CD8-positive, alpha-beta memory T cell (primary cell): Measurements from ENCODE around the gene RAD9B. TPM values are rescaled to one million over a fixed set of nuclear protein-coding genes. Genes with fewer than 3 reads are reported as not detected.

Experiments used
- CTCF ChIA-PET: fragments of 350-600 bp; sonication (Branson Sonifier 250); formaldehyde crosslinking; loops from one replicate; lab custom pipeline; 2021; ENCODE audit warnings: antibody characterized with exemption; lab: Charles Lee
- POLR2A ChIA-PET: fragments of 350-600 bp; sonication (Branson Sonifier 250); formaldehyde crosslinking; loops from one replicate; lab custom pipeline; 2021; ENCODE audit warnings: antibody characterized with exemption; lab: Charles Lee
- DNase-seq, 5 donors: peaks; one replicate each; pipeline versions ENCODE4 v3.0.0 to v3.0.0-alpha.2; 2020 to 2022; ENCODE audit warnings: mixed read lengths in 1 of 5
- H3K27ac ChIP-seq: one replicate; pipeline ENCODE4 v1.7.0; 2013; ENCODE audit warnings: low read depth, mild to moderate bottlenecking, low read length, moderate library complexity
- H3K27me3 ChIP-seq: 2 replicates; pipeline ENCODE4 v1.7.0; 2013; ENCODE audit warnings: low read length, mild to moderate bottlenecking; ENCODE audit not compliant: insufficient read depth, poor library complexity, severe bottlenecking
- H3K36me3 ChIP-seq: 2 replicates; pipeline ENCODE4 v1.7.0; 2013; ENCODE audit warnings: mild to moderate bottlenecking, low read length, moderate library complexity; ENCODE audit not compliant: insufficient read depth
- H3K4me1 ChIP-seq: 2 replicates; pipeline ENCODE4 v1.7.0; 2013; ENCODE audit warnings: mild to moderate bottlenecking, low read length, moderate library complexity; ENCODE audit not compliant: insufficient read depth
- H3K4me3 ChIP-seq: 2 replicates; pipeline ENCODE4 v1.7.0; 2013; ENCODE audit warnings: mild to moderate bottlenecking, low read length
- H3K9me3 ChIP-seq: 2 replicates; pipeline ENCODE4 v1.7.0; 2013; ENCODE audit warnings: mild to moderate bottlenecking, low read length
- H3K27ac Mint-ChIP-seq, 8 donors: one replicate each; pipeline ENCODE4 v1.8.0; 2020 to 2021; ENCODE audit warnings: mixed read lengths in 8 of 8, mild to moderate bottlenecking in 6 of 8, inconsistent platforms in 3 of 8, moderate library complexity in 3 of 8
- H3K27me3 Mint-ChIP-seq, 2 donors: one replicate each; pipeline ENCODE4 v1.8.0; 2020 to 2021; ENCODE audit warnings: mixed read lengths in 2 of 2, mild to moderate bottlenecking in 1 of 2, moderate library complexity in 1 of 2
- H3K36me3 Mint-ChIP-seq, 3 donors: one replicate each; pipeline ENCODE4 v1.8.0; 2020 to 2021; ENCODE audit warnings: mixed read lengths in 3 of 3, inconsistent platforms in 1 of 3, mild to moderate bottlenecking in 1 of 3
- H3K4me1 Mint-ChIP-seq, 3 donors: one replicate each; pipeline ENCODE4 v1.8.0; 2020 to 2021; ENCODE audit warnings: mixed read lengths in 3 of 3, inconsistent platforms in 1 of 3, mild to moderate bottlenecking in 1 of 3
- H3K4me3 Mint-ChIP-seq, 7 donors: one replicate each; pipeline ENCODE4 v1.8.0; 2020 to 2021; ENCODE audit warnings: mixed read lengths in 7 of 7, mild to moderate bottlenecking in 6 of 7, moderate library complexity in 4 of 7, inconsistent platforms in 2 of 7
- H3K9me3 Mint-ChIP-seq, 5 donors: one replicate each; pipeline ENCODE4 v1.8.0; 2020 to 2022; ENCODE audit warnings: mixed read lengths in 5 of 5, mild to moderate bottlenecking in 3 of 5, moderate library complexity in 2 of 5, inconsistent platforms in 1 of 5
- polyA plus RNA-seq: library from polyadenylated mRNA; unstranded; fragments of 300-500 nt; fragmentation: Illumina TruSeq; gene quantifications from one replicate; pipeline ENCODE4 v1.2.3, GENCODE V29; 2021
- total RNA-seq, 2 experiments: library from RNA; stranded (reverse); gene quantifications; one replicate each; pipeline ENCODE4 v1.2.3, GENCODE V29; 2021

Gene RAD9B
- total and polyA plus RNA-seq, 3 experiments from 2014 or later = 0.52 to 1.9 (median 0.74) TPM

GRCh38 chr12:110467847-110468213 lies 34.3 kb upstream of the RAD9B start:
- peak overlapping the region; percentile 93 for H3K4me3 ChIP-seq
- Mint-ChIP-seq H3K9me3 (no peaks in the 10 kb centered on the region), H3K4me3 (peak overlapping the region; percentile 92 to 99 (median 98)), H3K4me1 (peaks cover 18 to 45% (median 37%) of the 10 kb centered on the region in 3 donors), H3K27me3 (peaks cover 0 to 2% of the 10 kb centered on the region in 2 donors), H3K36me3 (peaks cover 4 to 28% (median 9%) of the 10 kb centered on the region in 3 donors), H3K27ac (peak overlapping the region; percentile 82 to 99 (median 98))
- H3K27ac ChIP-seq = peak overlapping the region; percentile 78
- no peak for DNase-seq
- no peaks in the 10 kb centered on the region for H3K27me3 ChIP-seq
- H3K4me1 ChIP-seq = peaks cover 25% of the 10 kb centered on the region
- no peaks in the 10 kb centered on the region for H3K9me3 ChIP-seq
- H3K36me3 ChIP-seq = no peaks in the 10 kb centered on the region
- ChIA-PET CTCF (interaction anchor here (0.6 to 6.5 kb wide), 22 partner anchors 9 to 1606 kb away, joined by 3 to 100 read pairs (median 4); partner anchors contain the start of genes ARPC3, RAD9B and VPS29), POLR2A (interaction anchor here (0.5 to 3.7 kb wide), 10 partner anchors 18 to 274 kb away, joined by 3 to 42 read pairs (median 4); partner anchors contain the start of genes ARPC3, RAD9B and VPS29)

- Histone ChIP-seq H3K4me1 (peaks cover 25% of the 10 kb centered on the region), H3K27me3 (no peaks in the 10 kb centered on the region), H3K4me3 (peak within 1 kb of the TSS; percentile 93), H3K9me3 (no peaks in the 10 kb centered on the region), H3K27ac (peak within 1 kb of the TSS; percentile 78), H3K36me3 (no peaks in the 10 kb centered on the region)
- Mint-ChIP-seq H3K4me1 (peaks cover 18 to 45% (median 37%) of the 10 kb centered on the region in 3 donors), H3K27ac (peak within 1 kb of the TSS; percentile 82 to 99 (median 98)), H3K4me3 (peak within 1 kb of the TSS; percentile 92 to 99 (median 98)), H3K9me3 (no peaks in the 10 kb centered on the region), H3K36me3 (peaks cover 4 to 27% (median 9%) of the 10 kb centered on the region in 3 donors), H3K27me3 (peaks cover 0 to 2% of the 10 kb centered on the region in 2 donors)
- ChIA-PET CTCF (interaction anchor here (0.6 to 6.5 kb wide), 37 partner anchors 9 to 1606 kb away, joined by 3 to 100 read pairs (median 4); partner anchors contain the start of genes ARPC3, RAD9B and VPS29), POLR2A (interaction anchor here (0.5 to 3.7 kb wide), 17 partner anchors 12 to 275 kb away, joined by 3 to 42 read pairs (median 4); partner anchors contain the start of genes ARPC3, HVCN1, RAD9B and TCTN1)
- DNase-seq = peak; percentile 90 to 98 (median 96)
Measured at GRCh38 chr12:110468214-110469048, 33.7 kb upstream of the RAD9B start, which contains the start of the genes FAM216A and GPN3. TSS of gene FAM216A (plus strand) at chr12:110468845. CDS start at chr12:110468876, 31 bp downstream. TSS of gene GPN3 (minus strand) at chr12:110468257. CDS start at chr12:110468203, 54 bp downstream.

GRCh38 chr12:110475426-110475825 lies 26.7 kb upstream of the RAD9B start:
- Mint-ChIP-seq H3K36me3 (peaks cover 0 to 10% (median 0%) of the 10 kb centered on the region in 3 donors), H3K4me1 (peaks cover 0 to 4% (median 3%) of the 10 kb centered on the region in 3 donors), H3K27ac (no peak overlapping the region), H3K4me3 (no peak overlapping the region), H3K9me3 (no peaks in the 10 kb centered on the region), H3K27me3 (no peaks in the 10 kb centered on the region)
- no peak overlapping the region for H3K4me3 ChIP-seq
- no peaks in the 10 kb centered on the region for H3K36me3 ChIP-seq
- no peaks in the 10 kb centered on the region for H3K4me1 ChIP-seq
- no peak overlapping the region for H3K27ac ChIP-seq
- no peaks in the 10 kb centered on the region for H3K27me3 ChIP-seq
- DNase-seq = no peak
- H3K9me3 ChIP-seq = no peaks in the 10 kb centered on the region
- POLR2A ChIA-PET = no interaction called here
- CTCF ChIA-PET = interaction anchor here (1.1 to 1.3 kb wide), 2 partner anchors 26 to 44 kb away, joined by 3 to 4 read pairs; partner anchors contain the start of gene ARPC3

- CTCF ChIA-PET = interaction anchor here (3.5 to 5.5 kb wide), 2 partner anchors 30 to 49 kb away, joined by 20 to 27 read pairs; partner anchors contain the start of genes ARPC3, FAM216A and GPN3
Measured at GRCh38 chr12:110498984-110499706, 3.0 kb upstream of the RAD9B start.

GRCh38 chr12:110501399-110501751 lies 756 bp upstream of the RAD9B start:
- Histone ChIP-seq H3K4me1 (peaks cover 29% of the 10 kb centered on the region), H3K4me3 (peak overlapping the region; percentile 92), H3K27ac (peak overlapping the region; percentile 86), H3K27me3 (no peaks in the 10 kb centered on the region), H3K36me3 (no peaks in the 10 kb centered on the region), H3K9me3 (no peaks in the 10 kb centered on the region)
- ChIA-PET CTCF (interaction anchor here (1.8 to 5.5 kb wide), 3 partner anchors 33 to 100 kb away, joined by 8 to 27 read pairs (median 20); partner anchors contain the start of genes ARPC3, FAM216A and GPN3), POLR2A (interaction anchor here (1.0 to 4.3 kb wide), 3 partner anchors 32 to 242 kb away, joined by 4 to 39 read pairs (median 4); partner anchors contain the start of genes ARPC3, FAM216A, GPN3 and PPP1CC)
- H3K9me3 Mint-ChIP-seq = no peaks in the 10 kb centered on the region
- H3K27me3 Mint-ChIP-seq = peaks cover 0 to 3% of the 10 kb centered on the region in 2 donors
- H3K36me3 Mint-ChIP-seq = peaks cover 0 to 24% (median 0%) of the 10 kb centered on the region in 3 donors
- peak overlapping the region; percentile 96 to 98 (median 97) for H3K27ac Mint-ChIP-seq
- H3K4me3 Mint-ChIP-seq = peak overlapping the region; percentile 97 to 99 (median 97)
- peak in 1 of 5 donors; percentile 19 for DNase-seq
- peaks cover 36 to 50% (median 45%) of the 10 kb centered on the region in 3 donors for H3K4me1 Mint-ChIP-seq

More at GRCh38 chr12:110498984-110499706, 3.0 kb upstream of the RAD9B start:
- peaks cover 37 to 56% (median 51%) of the 10 kb centered on the region in 3 donors for H3K4me1 Mint-ChIP-seq
- POLR2A ChIA-PET = interaction anchor here (0.7 to 4.3 kb wide), 2 partner anchors 30 to 31 kb away, joined by 3 to 39 read pairs; partner anchors contain the start of genes FAM216A and GPN3
- peaks cover 0 to 42% (median 1%) of the 10 kb centered on the region in 3 donors for H3K36me3 Mint-ChIP-seq
- peaks cover 7% of the 10 kb centered on the region for H3K36me3 ChIP-seq
- no peaks in the 10 kb centered on the region for H3K9me3 Mint-ChIP-seq
- H3K4me3 Mint-ChIP-seq = peak overlapping the region; percentile 13 to 70 (median 53)
- H3K27me3 Mint-ChIP-seq = peaks cover 0 to 3% of the 10 kb centered on the region in 2 donors
- H3K4me3 ChIP-seq = no peak overlapping the region
- no peak for DNase-seq
- no peaks in the 10 kb centered on the region for H3K9me3 ChIP-seq
- H3K4me1 ChIP-seq = peaks cover 29% of the 10 kb centered on the region
- H3K27ac ChIP-seq = no peak overlapping the region
- H3K27ac Mint-ChIP-seq = peak overlapping the region in 6 of 8 donors; percentile 3 to 93 (median 41)
- H3K27me3 ChIP-seq = no peaks in the 10 kb centered on the region

- POLR2A ChIA-PET = interaction anchor here (0.5 to 4.3 kb wide), 2 partner anchors 34 to 71 kb away, joined by 4 to 39 read pairs; partner anchors contain the start of genes FAM216A and GPN3
Measured at GRCh38 chr12:110503432-110503831, 1.3 kb downstream of the RAD9B start.

More at GRCh38 chr12:110503432-110503831, 1.3 kb downstream of the RAD9B start:
- H3K36me3 Mint-ChIP-seq = peaks cover 0 to 17% (median 0%) of the 10 kb centered on the region in 3 donors
- peaks cover 0 to 3% of the 10 kb centered on the region in 2 donors for H3K27me3 Mint-ChIP-seq
- Histone ChIP-seq H3K27ac (no peak overlapping the region), H3K4me3 (no peak overlapping the region), H3K27me3 (no peaks in the 10 kb centered on the region), H3K36me3 (no peaks in the 10 kb centered on the region), H3K9me3 (no peaks in the 10 kb centered on the region), H3K4me1 (peaks cover 29% of the 10 kb centered on the region)
- no peaks in the 10 kb centered on the region for H3K9me3 Mint-ChIP-seq
- CTCF ChIA-PET = interaction anchor here (1.1 to 5.5 kb wide), 4 partner anchors 10 to 98 kb away, joined by 3 to 27 read pairs (median 4); partner anchors contain the start of genes FAM216A and GPN3
- H3K4me3 Mint-ChIP-seq = peak overlapping the region in 5 of 7 donors; percentile 15 to 77 (median 44)
- H3K4me1 Mint-ChIP-seq = peaks cover 34 to 45% (median 43%) of the 10 kb centered on the region in 3 donors
- peak overlapping the region in 5 of 8 donors; percentile 21 to 98 (median 72) for H3K27ac Mint-ChIP-seq
- no peak for DNase-seq
